ENCODE results near the gene PLAC9. TPM values are rescaled to one million over a fixed set of nuclear protein-coding genes. Genes with fewer than 3 reads are reported as not detected.

The PLAC9 gene
- total RNA-seq, 2 donors from 2014 or later, result 6.5 to 39.9 TPM

DNA sequence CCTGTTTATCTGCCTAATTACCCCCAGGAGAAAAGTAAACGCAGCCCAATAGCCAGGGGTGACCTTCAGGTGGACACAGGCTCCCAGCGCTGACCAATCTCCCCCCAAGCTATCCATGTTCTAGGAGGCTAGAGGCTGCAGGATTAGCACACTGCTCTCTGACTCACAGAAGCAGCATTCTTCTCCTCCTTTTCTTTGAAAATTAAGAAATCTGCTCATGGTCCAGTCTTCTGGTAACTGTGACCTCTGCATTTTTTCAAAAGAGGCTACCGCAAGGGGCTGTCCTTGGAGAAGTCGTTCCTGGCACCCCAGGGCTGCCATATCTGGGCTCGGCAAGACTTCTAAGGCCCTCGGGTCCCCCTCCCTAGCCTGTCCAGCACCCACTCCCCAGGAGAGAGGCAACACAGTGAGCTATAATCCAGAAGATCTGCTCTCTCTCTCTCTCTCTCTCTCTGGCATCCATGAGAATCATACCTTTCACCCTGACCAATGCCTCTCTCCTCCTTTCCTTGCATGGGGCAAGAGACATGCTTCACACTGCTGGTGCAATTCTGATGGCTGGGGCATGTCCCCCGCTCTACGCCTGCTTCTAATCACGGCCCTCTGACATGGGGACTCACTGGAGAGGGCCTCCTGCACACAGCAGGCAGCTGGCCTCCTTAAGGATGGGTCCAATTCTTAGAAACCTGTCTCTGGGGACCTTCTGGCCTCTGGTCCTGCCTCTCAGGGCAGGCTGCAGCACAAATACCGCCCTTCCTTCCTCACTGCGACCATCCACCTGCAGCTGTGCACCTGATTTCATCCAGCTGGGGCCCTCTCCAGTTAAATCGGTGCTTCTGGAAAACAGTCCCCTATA lies 45.5 kb downstream of the PLAC9 start:
- WGBS, 2 donors, result 53 to 68% methylated on average over 9 to 12 of the region's 12 CpGs
- intact Hi-C loops (cut with DNase I), result no loop called here
- DNase-seq (no peak), ATAC-seq (no peak)
- Histone ChIP-seq H3K9me3 (no peaks in the 10 kb centered on the region), H3K4me3 (no peak overlapping the region), H3K27me3 (no peaks in the 10 kb centered on the region), H3K27ac (peak overlapping the region in 1 of 4 donors; percentile 21), H3K36me3 (replicated peaks in 1 of 2; ENCODE audit: insufficient read depth in 1 of 2, low read depth in 2 of 2) (no peaks in the 10 kb centered on the region), H3K4me1 (peaks cover 18% of the 10 kb centered on the region)
- no peak for TF ChIP-seq POLR2A (IDR thresholded peaks at IDR 0.05)
- TF ChIP-seq, protein P1, sequence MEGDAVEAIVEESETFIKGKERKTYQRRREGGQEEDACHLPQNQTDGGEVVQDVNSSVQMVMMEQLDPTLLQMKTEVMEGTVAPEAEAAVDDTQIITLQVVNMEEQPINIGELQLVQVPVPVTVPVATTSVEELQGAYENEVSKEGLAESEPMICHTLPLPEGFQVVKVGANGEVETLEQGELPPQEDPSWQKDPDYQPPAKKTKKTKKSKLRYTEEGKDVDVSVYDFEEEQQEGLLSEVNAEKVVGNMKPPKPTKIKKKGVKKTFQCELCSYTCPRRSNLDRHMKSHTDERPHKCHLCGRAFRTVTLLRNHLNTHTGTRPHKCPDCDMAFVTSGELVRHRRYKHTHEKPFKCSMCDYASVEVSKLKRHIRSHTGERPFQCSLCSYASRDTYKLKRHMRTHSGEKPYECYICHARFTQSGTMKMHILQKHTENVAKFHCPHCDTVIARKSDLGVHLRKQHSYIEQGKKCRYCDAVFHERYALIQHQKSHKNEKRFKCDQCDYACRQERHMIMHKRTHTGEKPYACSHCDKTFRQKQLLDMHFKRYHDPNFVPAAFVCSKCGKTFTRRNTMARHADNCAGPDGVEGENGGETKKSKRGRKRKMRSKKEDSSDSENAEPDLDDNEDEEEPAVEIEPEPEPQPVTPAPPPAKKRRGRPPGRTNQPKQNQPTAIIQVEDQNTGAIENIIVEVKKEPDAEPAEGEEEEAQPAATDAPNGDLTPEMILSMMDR (IDR thresholded peaks at IDR 0.05), result no peak

DNA sequence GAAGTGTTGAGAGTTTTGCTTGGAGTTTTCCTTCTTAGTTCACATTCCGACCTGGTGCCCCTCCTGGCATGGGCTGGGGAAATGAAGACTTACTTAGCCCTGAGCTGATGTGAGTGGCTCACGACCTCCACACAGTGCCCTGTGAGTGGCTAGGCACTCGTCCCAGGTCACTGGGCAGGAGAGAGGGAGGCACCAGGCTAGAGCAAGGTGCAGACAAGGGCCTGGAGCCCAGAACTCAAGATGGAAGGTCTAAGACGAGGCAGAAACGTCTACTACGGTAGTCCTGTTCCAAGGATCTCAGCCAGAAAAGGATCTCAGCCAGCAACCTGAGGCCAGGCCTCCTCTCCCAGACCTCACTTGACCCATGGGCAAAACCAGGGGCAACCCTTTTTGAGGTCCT lies 50.5 kb downstream of the PLAC9 start:
- H3K4me3 ChIP-seq, result no peak overlapping the region
- no peak overlapping the region for H3K27ac ChIP-seq
- H3K27me3 ChIP-seq, result no peaks in the 10 kb centered on the region
- no peaks in the 10 kb centered on the region for H3K36me3 ChIP-seq (replicated peaks in 1 of 2; ENCODE audit: insufficient read depth in 1 of 2, low read depth in 2 of 2)
- intact Hi-C loops (cut with DNase I), result no loop called here
- WGBS, 2 donors, result 69 to 79% methylated on average over 3 to 5 of the region's 6 CpGs
- TF ChIP-seq, protein P1 (IDR thresholded peaks at IDR 0.05), result no peak
- TF ChIP-seq POLR2A (IDR thresholded peaks at IDR 0.05), result no peak
- ATAC-seq, result no peak
- H3K9me3 ChIP-seq, result no peaks in the 10 kb centered on the region
- H3K4me1 ChIP-seq, result peaks cover 57% of the 10 kb centered on the region
- DNase-seq, result no peak

DNA sequence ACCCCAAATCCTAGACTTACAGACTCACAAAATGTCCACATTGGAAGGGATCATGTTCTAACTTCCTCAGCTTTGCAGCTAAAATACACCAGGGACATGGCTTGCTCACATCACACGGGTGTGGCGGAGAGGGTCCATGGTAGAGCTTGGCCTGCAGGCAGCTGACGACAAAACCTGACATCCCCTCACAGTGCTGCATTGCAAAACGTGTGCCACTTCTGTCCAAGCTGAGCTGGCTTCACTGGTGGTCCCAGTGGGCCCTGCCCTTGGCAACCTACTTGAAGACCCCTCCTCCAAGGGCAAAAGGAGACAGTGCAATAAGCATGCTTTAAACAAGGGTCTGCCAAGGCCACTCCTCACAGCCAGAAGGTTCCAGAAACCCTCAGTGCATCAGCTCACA lies 50.9 kb downstream of the PLAC9 start:
- H3K36me3 ChIP-seq (replicated peaks in 1 of 2; ENCODE audit: insufficient read depth in 1 of 2, low read depth in 2 of 2), result no peaks in the 10 kb centered on the region
- no peak for TF ChIP-seq POLR2A (IDR thresholded peaks at IDR 0.05)
- TF ChIP-seq, protein P1 (IDR thresholded peaks at IDR 0.05), result no peak
- peaks cover 55% of the 10 kb centered on the region for H3K4me1 ChIP-seq
- DNase-seq (no peak), ATAC-seq (no peak)
- intact Hi-C loops (cut with DNase I), result no loop called here
- no peaks in the 10 kb centered on the region for H3K27me3 ChIP-seq
- H3K27ac ChIP-seq, result no peak overlapping the region
- WGBS, 2 donors, result 74 to 86% methylated on average over 4 of the region's 4 CpGs
- no peaks in the 10 kb centered on the region for H3K9me3 ChIP-seq
- H3K4me3 ChIP-seq, result no peak overlapping the region

DNA sequence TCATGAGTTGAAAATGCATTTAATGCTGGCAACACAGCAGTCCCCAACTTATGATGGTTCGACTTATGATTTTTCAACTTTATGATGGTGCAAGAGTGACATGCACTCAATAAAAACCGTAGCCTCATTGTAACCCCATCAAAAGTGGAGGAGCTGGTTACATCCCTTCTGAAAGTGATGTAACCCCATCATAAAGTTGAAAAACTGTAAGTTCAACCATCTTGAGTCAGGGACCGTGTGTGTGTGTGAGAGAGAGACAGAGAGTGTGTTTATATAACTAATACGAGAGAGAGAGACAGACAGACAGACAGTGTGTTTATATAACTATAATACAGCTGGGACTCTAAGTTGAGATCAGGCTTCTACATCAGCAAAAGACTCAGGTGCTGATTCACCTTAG lies 51.8 kb downstream of the PLAC9 start:
- intact Hi-C loops (cut with DNase I), result no loop called here
- H3K27ac ChIP-seq, result no peak overlapping the region
- H3K9me3 ChIP-seq, result no peaks in the 10 kb centered on the region
- H3K4me1 ChIP-seq, result peaks cover 59% of the 10 kb centered on the region
- no peaks in the 10 kb centered on the region for H3K36me3 ChIP-seq (replicated peaks in 1 of 2; ENCODE audit: insufficient read depth in 1 of 2, low read depth in 2 of 2)
- H3K27me3 ChIP-seq, result no peaks in the 10 kb centered on the region
- DNase-seq (no peak), ATAC-seq (no peak)
- TF ChIP-seq, protein P1 (IDR thresholded peaks at IDR 0.05), result no peak
- no peak for TF ChIP-seq POLR2A (IDR thresholded peaks at IDR 0.05)
- 50 to 55% methylated on average over 4 of the region's 4 CpGs for WGBS, 2 donors
- H3K4me3 ChIP-seq, result no peak overlapping the region

Data from body of pancreas (tissue), 4 donors.